GM18505 (cell line): Measurements from ENCODE around the gene IGF2BP2.
"Not testable (repeated sequence)": the region's sequence is repeated elsewhere in the genome, so short reads cannot be mapped to it uniquely, and the experiment has no call there.

Source experiments
- ATAC-seq: cut with Tn5 transposase; IDR thresholded peaks from one replicate; pipeline ENCODE4 v1.9.1; 2021; ENCODE audit not compliant: unreplicated experiment
- POLR2A ChIP-seq: IDR thresholded peaks from 4 replicates; pipeline ENCODE4 v1.6.1; 2011; ENCODE audit warnings: borderline replicate concordance; ENCODE audit not compliant: insufficient read depth, insufficient read length; ENCODE audit errors: extremely low read depth

IGF2BP2 gene

GRCh38 chr3:185784317-185784716 is 40.5 kb downstream of the IGF2BP2 start:
- TF ChIP-seq POLR2A: no peak
- no peak for ATAC-seq

GRCh38 chr3:185781759-185782158 is 43.1 kb downstream of the IGF2BP2 start:
- TF ChIP-seq POLR2A: no peak
- ATAC-seq: no peak

- ATAC-seq: no peak
- TF ChIP-seq POLR2A: no peak
Measured at GRCh38 chr3:185779461-185779860, 45.4 kb downstream of the IGF2BP2 start.

GRCh38 chr3:185778821-185779220 is 46.0 kb downstream of the IGF2BP2 start:
- ATAC-seq: no peak
- no peak for TF ChIP-seq POLR2A

- TF ChIP-seq POLR2A: no peak
- no peak for ATAC-seq
Measured at GRCh38 chr3:185778094-185778493, 46.7 kb downstream of the IGF2BP2 start.

- no peak for ATAC-seq
Measured at GRCh38 chr3:185770109-185770508, 54.7 kb downstream of the IGF2BP2 start.

GRCh38 chr3:185768578-185768982 is 56.3 kb downstream of the IGF2BP2 start:
- ATAC-seq: not testable (repeated sequence)

More at GRCh38 chr3:185770109-185770508, 54.7 kb downstream of the IGF2BP2 start:
- TF ChIP-seq POLR2A: no peak

GRCh38 chr3:185767002-185767688 is 57.7 kb downstream of the IGF2BP2 start:
- no peak for TF ChIP-seq POLR2A
- no peak for ATAC-seq

GRCh38 chr3:185766329-185767001 is 58.4 kb downstream of the IGF2BP2 start:
- no peak for TF ChIP-seq POLR2A
- no peak for ATAC-seq

GRCh38 chr3:185764980-185765370 is 59.9 kb downstream of the IGF2BP2 start:
- no peak for ATAC-seq
- no peak for TF ChIP-seq POLR2A

GRCh38 chr3:185764163-185764979 is 60.5 kb downstream of the IGF2BP2 start:
- TF ChIP-seq POLR2A: no peak
- ATAC-seq: no peak

- no peak for ATAC-seq
- TF ChIP-seq POLR2A: no peak
Measured at GRCh38 chr3:185763347-185764005, 61.4 kb downstream of the IGF2BP2 start.

GRCh38 chr3:185760550-185760949 is 64.3 kb downstream of the IGF2BP2 start:
- no peak for ATAC-seq
- TF ChIP-seq POLR2A: no peak

GRCh38 chr3:185760088-185760487 is 64.8 kb downstream of the IGF2BP2 start:
- ATAC-seq: no peak
- TF ChIP-seq POLR2A: no peak

GRCh38 chr3:185759512-185759911 is 65.3 kb downstream of the IGF2BP2 start:
- no peak for ATAC-seq
- TF ChIP-seq POLR2A: no peak
